CD4-positive, alpha-beta memory T cell (primary cell): ENCODE results near the gene MAPK11. TPM values are rescaled to one million over a fixed set of nuclear protein-coding genes. Genes with fewer than 3 reads are reported as not detected.

Experiments used
- CTCF ChIA-PET: fragments of 350-600 bp; sonication (Branson Sonifier 250); formaldehyde crosslinking; loops from one replicate; lab custom pipeline; 2021; ENCODE audit warnings: inconsistent platforms; ENCODE audit not compliant: partially characterized antibody; lab: Charles Lee
- POLR2A ChIA-PET: fragments of 350-600 bp; sonication (Branson Sonifier 250); formaldehyde crosslinking; loops from one replicate; lab custom pipeline; 2021; ENCODE audit not compliant: partially characterized antibody; lab: Charles Lee
- DNase-seq, 5 donors: peaks; one replicate each; pipeline versions ENCODE4 v3.0.0 to v3.0.0-alpha.2; 2020 to 2022; ENCODE audit warnings: mixed read lengths in 1 of 5
- H3K27ac ChIP-seq: one replicate; pipeline ENCODE4 v1.7.0; 2013; ENCODE audit warnings: low read depth, low read length
- H3K27me3 ChIP-seq: 2 replicates; pipeline ENCODE4 v1.7.0; 2013; ENCODE audit warnings: mild to moderate bottlenecking, low read length, moderate library complexity; ENCODE audit not compliant: insufficient read depth
- H3K36me3 ChIP-seq: 2 replicates; pipeline ENCODE4 v1.7.0; 2013; ENCODE audit warnings: mild to moderate bottlenecking, low read length, moderate library complexity; ENCODE audit not compliant: insufficient read depth
- H3K4me1 ChIP-seq: 2 replicates; pipeline ENCODE4 v1.7.0; 2013; ENCODE audit warnings: mild to moderate bottlenecking, low read length, moderate library complexity; ENCODE audit not compliant: insufficient read depth
- H3K4me3 ChIP-seq, 2 donors: one replicate each; pipeline ENCODE4 v1.7.0; 2013; ENCODE audit warnings: low read length in 2 of 2, mild to moderate bottlenecking in 1 of 2
- H3K9me3 ChIP-seq, 2 donors: one replicate each; pipeline ENCODE4 v1.7.0; 2013; ENCODE audit warnings: low read length in 2 of 2, control low read depth in 1 of 2; ENCODE audit not compliant: control insufficient read depth in 1 of 2
- H3K27ac Mint-ChIP-seq, 7 donors: one replicate each; pipeline ENCODE4 v1.8.0; 2020 to 2021; ENCODE audit warnings: mixed read lengths in 7 of 7, mild to moderate bottlenecking in 6 of 7, inconsistent platforms in 3 of 7, moderate library complexity in 3 of 7
- H3K27me3 Mint-ChIP-seq, 2 donors: one replicate each; pipeline ENCODE4 v1.8.0; 2020 to 2021; ENCODE audit warnings: mixed read lengths in 2 of 2
- H3K36me3 Mint-ChIP-seq, 2 donors: one replicate each; pipeline ENCODE4 v1.8.0; 2020 to 2021; ENCODE audit warnings: mixed read lengths in 2 of 2, inconsistent platforms in 1 of 2, mild to moderate bottlenecking in 1 of 2
- H3K4me1 Mint-ChIP-seq, 4 donors: one replicate each; pipeline ENCODE4 v1.8.0; 2020 to 2021; ENCODE audit warnings: mixed read lengths in 4 of 4, mild to moderate bottlenecking in 1 of 4
- H3K4me3 Mint-ChIP-seq, 8 donors: one replicate each; pipeline ENCODE4 v1.8.0; 2020 to 2021; ENCODE audit warnings: mixed read lengths in 8 of 8, mild to moderate bottlenecking in 7 of 8, moderate library complexity in 6 of 8, inconsistent platforms in 3 of 8
- H3K9me3 Mint-ChIP-seq, 8 donors: one replicate each; pipeline ENCODE4 v1.8.0; 2020 to 2021; ENCODE audit warnings: mixed read lengths in 8 of 8, mild to moderate bottlenecking in 5 of 8, inconsistent platforms in 3 of 8, moderate library complexity in 1 of 8
- intact Hi-C: fragments of 100-400 bp; cut with micrococcal nuclease; formaldehyde crosslinking; loops from one replicate; pipeline ENCODE4 v1.15.1; 2023
- polyA plus RNA-seq, 2 donors: library from polyadenylated mRNA; unstranded; fragments of 300-500 nt; fragmentation: Illumina TruSeq; gene quantifications; one replicate each; pipeline ENCODE4 v1.2.3, GENCODE V29; 2021
- total RNA-seq, 2 experiments: library from RNA; stranded (reverse); gene quantifications; one replicate each; pipeline ENCODE4 v1.2.3, GENCODE V29; 2021

Gene MAPK11
- total RNA-seq: 1 to 10 TPM; 1.6 to 1.7 TPM
- polyA plus RNA-seq: under 1 TPM; 0.10 to 0.54 TPM

DNA sequence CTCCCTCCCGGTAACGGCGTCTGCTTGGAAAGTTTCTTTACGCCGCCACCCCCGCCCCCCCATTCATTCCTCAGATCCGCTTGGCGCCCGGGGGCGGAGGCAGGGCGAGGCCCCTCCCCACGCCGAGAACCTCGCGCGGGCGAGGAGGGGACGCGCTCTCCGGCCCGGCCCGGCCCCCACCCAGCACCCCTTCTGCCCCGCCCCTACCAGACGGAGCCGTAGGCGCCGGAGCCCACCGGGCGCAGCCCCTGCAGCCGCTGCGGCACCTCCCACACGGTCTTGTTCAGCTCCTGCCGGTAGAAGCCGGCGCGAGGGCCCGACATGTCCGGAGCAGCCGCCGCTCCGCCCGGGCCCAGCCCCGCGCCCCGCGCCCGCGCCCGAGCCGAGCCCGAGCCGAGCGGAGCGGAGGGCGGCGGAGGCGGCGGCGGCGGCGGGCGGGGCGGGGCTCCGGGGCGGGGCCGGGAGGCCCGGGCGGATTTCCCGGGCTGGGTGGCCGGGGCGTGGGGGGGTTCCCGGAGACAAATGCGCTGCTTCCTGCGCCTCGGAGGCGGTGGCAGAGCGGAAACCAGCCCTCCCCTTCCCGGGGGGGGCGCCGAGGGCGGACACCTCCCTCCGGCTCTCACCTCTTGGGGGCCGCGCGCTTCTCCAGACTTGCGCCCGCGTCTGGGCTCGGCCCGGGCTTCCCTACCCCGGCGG lies at the start of gene MAPK11:
Gene MAPK11, minus strand, starts transcription at position 411 of the 696 bp plus-strand sequence. Its CDS starts 88 bp downstream, at position 323.
- Histone ChIP-seq H3K27me3 (no peaks in the 10 kb centered on the region), H3K4me3 (peak within 1 kb of the TSS; percentile 42 to 64), H3K27ac (peak within 1 kb of the TSS; percentile 33), H3K4me1 (peaks cover 30% of the 10 kb centered on the region), H3K36me3 (no peaks in the 10 kb centered on the region), H3K9me3 (no peaks in the 10 kb centered on the region)
- H3K4me3 Mint-ChIP-seq: peak within 1 kb of the TSS; percentile 64 to 83 (median 74)
- no peaks in the 10 kb centered on the region for H3K9me3 Mint-ChIP-seq
- H3K36me3 Mint-ChIP-seq: no peaks in the 10 kb centered on the region
- peak in 4 of 5 donors; percentile 75 to 80 (median 78) for DNase-seq
- peak within 1 kb of the TSS in 4 of 7 donors; percentile 19 to 76 (median 70) for H3K27ac Mint-ChIP-seq
- CTCF ChIA-PET: no interaction called here
- peaks cover 0 to 2% of the 10 kb centered on the region in 2 donors for H3K27me3 Mint-ChIP-seq
- peaks cover 1 to 24% (median 10%) of the 10 kb centered on the region in 4 donors for H3K4me1 Mint-ChIP-seq
- intact Hi-C loops: loop anchor here (1.0 to 5.0 kb wide), 5 partner anchors 18 to 351 kb away; partner anchors contain the start of genes DENND6B and TUBGCP6
- POLR2A ChIA-PET: interaction anchor here (0.6 to 4.6 kb wide), 5 partner anchors 19 to 351 kb away, joined by 3 to 26 read pairs (median 4); partner anchors contain the start of genes HDAC10 and TUBGCP6

DNA sequence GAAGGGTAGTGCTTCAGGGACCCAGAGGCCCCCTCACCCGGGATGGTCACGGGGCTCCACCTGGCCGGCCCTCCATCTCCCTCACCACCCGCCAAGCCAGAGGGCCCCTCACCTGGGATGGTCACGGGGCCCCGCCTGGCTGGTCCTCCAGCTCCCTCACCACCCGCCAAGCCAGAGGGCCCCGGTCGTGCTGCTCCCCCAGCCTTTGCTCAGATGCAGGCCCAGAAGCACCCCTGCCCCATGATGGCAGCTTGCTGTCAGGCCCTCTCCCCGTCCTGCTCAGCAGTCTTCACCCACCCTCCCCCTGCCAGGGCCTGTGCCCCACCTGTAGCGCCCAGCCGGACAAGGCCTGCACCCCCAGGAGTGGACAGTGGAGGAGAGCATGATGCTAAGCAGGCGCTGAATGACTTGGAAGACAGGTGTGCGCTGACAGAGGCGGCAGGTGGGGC lies 49.3 kb upstream of the MAPK11 start:
- ChIA-PET CTCF (no interaction called here), POLR2A (no interaction called here)
- intact Hi-C loops: no loop called here
- Mint-ChIP-seq H3K4me1 (peaks cover 2 to 8% (median 5%) of the 10 kb centered on the region in 4 donors), H3K9me3 (no peaks in the 10 kb centered on the region), H3K4me3 (peak overlapping the region in 1 of 8 donors; percentile 25), H3K27ac (no peak overlapping the region), H3K27me3 (no peaks in the 10 kb centered on the region), H3K36me3 (no peaks in the 10 kb centered on the region)
- H3K27me3 ChIP-seq: no peaks in the 10 kb centered on the region
- peak in 1 of 5 donors; percentile 27 for DNase-seq
- peaks cover 9% of the 10 kb centered on the region for H3K4me1 ChIP-seq
- H3K9me3 ChIP-seq: no peaks in the 10 kb centered on the region
- no peak overlapping the region for H3K27ac ChIP-seq
- no peaks in the 10 kb centered on the region for H3K36me3 ChIP-seq
- no peak overlapping the region for H3K4me3 ChIP-seq

DNA sequence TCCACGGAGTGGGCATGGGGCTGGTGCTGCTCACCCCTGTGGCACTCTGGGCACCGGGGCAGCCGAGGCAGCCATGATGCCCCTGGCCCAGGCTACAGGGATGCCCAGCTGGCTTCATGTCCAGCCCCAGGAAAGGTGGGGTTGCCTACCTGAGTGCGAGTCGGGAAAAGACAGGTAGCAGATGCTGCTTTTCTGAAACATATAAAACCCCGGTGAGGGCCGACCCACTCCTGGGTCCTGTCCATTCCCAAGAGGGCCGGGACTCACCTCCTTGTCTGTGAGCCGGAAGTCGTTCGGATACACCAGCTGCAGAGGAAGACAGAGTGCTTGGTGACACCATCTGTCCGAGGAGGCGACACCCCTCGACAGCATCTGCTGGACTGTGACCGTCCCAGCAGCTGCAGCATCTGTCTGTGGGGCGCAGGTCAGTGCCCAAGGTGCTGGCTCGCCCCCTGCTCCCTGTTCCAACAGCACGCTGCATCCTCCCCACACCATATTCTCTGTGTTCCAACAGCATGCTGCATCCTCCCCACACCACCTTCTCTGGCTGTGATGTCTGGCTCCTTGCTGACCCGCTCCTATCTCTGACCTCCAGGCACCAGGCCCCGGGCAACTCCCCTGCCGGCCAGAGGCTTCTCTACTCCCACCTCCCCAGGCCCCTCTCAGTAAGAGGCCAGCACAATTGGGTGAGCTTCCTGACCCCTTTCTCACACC lies 48.7 kb upstream of the MAPK11 start:
- Mint-ChIP-seq H3K4me1 (peaks cover 6 to 15% (median 10%) of the 10 kb centered on the region in 4 donors), H3K27me3 (no peaks in the 10 kb centered on the region), H3K36me3 (no peaks in the 10 kb centered on the region), H3K9me3 (no peaks in the 10 kb centered on the region), H3K4me3 (peak overlapping the region in 1 of 8 donors; percentile 25), H3K27ac (peak overlapping the region in 1 of 7 donors; percentile 13)
- DNase-seq: peak in 1 of 5 donors; percentile 29
- intact Hi-C loops: no loop called here
- H3K36me3 ChIP-seq: no peaks in the 10 kb centered on the region
- no peak overlapping the region for H3K27ac ChIP-seq
- peaks cover 16% of the 10 kb centered on the region for H3K4me1 ChIP-seq
- H3K4me3 ChIP-seq: no peak overlapping the region
- POLR2A ChIA-PET: no interaction called here
- CTCF ChIA-PET: no interaction called here
- no peaks in the 10 kb centered on the region for H3K27me3 ChIP-seq
- no peaks in the 10 kb centered on the region for H3K9me3 ChIP-seq

DNA sequence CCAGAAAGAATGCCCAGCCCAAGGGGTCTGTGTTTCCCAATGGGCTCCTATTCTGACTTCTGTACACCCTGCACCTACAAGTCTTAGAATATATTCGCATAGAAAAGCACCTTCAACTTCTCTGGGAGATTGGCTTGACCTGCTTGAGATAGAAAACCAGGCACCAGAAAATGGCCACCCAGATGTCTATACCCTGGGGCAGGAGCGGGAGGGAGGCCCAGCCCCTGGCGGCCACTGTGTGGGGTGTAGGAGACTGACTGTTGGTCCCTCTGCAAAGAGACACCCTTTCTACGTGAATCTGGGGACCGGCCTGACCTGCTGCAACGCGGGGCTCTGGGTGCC lies 48.1 kb upstream of the MAPK11 start:
- peaks cover 6 to 18% (median 12%) of the 10 kb centered on the region in 4 donors for H3K4me1 Mint-ChIP-seq
- H3K27me3 Mint-ChIP-seq: no peaks in the 10 kb centered on the region
- H3K9me3 Mint-ChIP-seq: no peaks in the 10 kb centered on the region
- H3K4me1 ChIP-seq: peaks cover 19% of the 10 kb centered on the region
- H3K9me3 ChIP-seq: no peaks in the 10 kb centered on the region
- no peak overlapping the region for H3K4me3 ChIP-seq
- CTCF ChIA-PET: no interaction called here
- H3K36me3 ChIP-seq: no peaks in the 10 kb centered on the region
- H3K36me3 Mint-ChIP-seq: no peaks in the 10 kb centered on the region
- no peak overlapping the region for H3K27ac Mint-ChIP-seq
- POLR2A ChIA-PET: no interaction called here
- intact Hi-C loops: no loop called here
- H3K4me3 Mint-ChIP-seq: no peak overlapping the region
- no peak for DNase-seq
- no peak overlapping the region for H3K27ac ChIP-seq
- H3K27me3 ChIP-seq: no peaks in the 10 kb centered on the region

DNA sequence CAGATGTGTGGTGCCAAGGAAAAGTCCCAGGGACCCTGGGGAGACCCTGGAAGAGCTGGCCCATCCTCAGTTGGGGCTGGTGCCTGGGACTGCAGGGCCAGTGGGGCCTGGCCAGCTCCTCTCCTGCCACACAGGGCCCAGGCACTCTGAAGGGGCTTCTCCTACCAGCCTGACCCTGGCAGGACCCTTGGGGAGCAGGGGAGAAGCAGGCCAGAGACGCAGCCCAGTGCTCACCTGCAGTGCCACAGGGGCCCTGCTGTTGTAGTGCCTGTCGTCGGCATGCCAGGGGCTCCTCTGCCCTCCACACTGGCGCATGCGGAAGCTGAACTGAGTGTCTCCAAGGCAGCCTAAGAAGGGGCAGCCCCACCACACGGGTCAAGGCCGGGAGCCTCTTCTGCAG lies 47.5 kb upstream of the MAPK11 start:
- H3K27ac Mint-ChIP-seq: peak overlapping the region in 1 of 7 donors; percentile 15
- peaks cover 6 to 18% (median 12%) of the 10 kb centered on the region in 4 donors for H3K4me1 Mint-ChIP-seq
- no peaks in the 10 kb centered on the region for H3K27me3 Mint-ChIP-seq
- Histone ChIP-seq H3K4me3 (no peak overlapping the region), H3K4me1 (peaks cover 19% of the 10 kb centered on the region), H3K36me3 (no peaks in the 10 kb centered on the region), H3K27ac (no peak overlapping the region), H3K27me3 (no peaks in the 10 kb centered on the region), H3K9me3 (no peaks in the 10 kb centered on the region)
- no peaks in the 10 kb centered on the region for H3K9me3 Mint-ChIP-seq
- no peak overlapping the region for H3K4me3 Mint-ChIP-seq
- intact Hi-C loops: no loop called here
- ChIA-PET CTCF (interaction anchor here (1.0 kb wide), 1 partner anchor 9 kb away, joined by 3 read pairs; the partner anchor contains the start of gene DENND6B), POLR2A (no interaction called here)
- peak in 1 of 5 donors; percentile 9 for DNase-seq
- no peaks in the 10 kb centered on the region for H3K36me3 Mint-ChIP-seq

DNA sequence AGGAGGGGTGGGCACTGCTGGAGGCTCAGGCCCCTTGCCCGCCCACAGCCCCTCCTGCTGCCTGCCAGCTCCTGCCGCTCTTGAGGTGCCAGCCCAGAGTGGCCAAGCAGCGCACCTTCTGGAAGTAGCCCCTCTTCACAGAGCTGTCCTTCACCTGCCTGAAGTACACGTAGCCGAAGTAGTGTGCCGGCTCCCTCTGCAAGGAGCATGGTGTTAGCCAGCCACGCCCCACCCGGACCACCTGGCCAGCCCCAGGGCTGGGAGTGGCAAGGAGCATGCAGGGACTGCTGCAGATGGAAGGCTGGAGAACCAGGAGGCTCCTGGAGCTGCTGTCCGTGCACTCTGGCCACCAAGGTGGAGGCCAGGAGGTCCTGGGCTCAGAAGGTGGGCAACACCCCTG lies 47.0 kb upstream of the MAPK11 start:
- Histone ChIP-seq H3K27me3 (no peaks in the 10 kb centered on the region), H3K36me3 (no peaks in the 10 kb centered on the region), H3K9me3 (no peaks in the 10 kb centered on the region), H3K4me1 (peaks cover 19% of the 10 kb centered on the region), H3K4me3 (no peak overlapping the region), H3K27ac (no peak overlapping the region)
- ChIA-PET CTCF (interaction anchor here (1.0 kb wide), 1 partner anchor 9 kb away, joined by 3 read pairs; the partner anchor contains the start of gene DENND6B), POLR2A (no interaction called here)
- Mint-ChIP-seq H3K4me1 (peaks cover 6 to 18% (median 12%) of the 10 kb centered on the region in 4 donors), H3K27me3 (no peaks in the 10 kb centered on the region), H3K36me3 (no peaks in the 10 kb centered on the region), H3K9me3 (no peaks in the 10 kb centered on the region), H3K4me3 (no peak overlapping the region), H3K27ac (peak overlapping the region in 1 of 7 donors; percentile 24)
- intact Hi-C loops: no loop called here
- DNase-seq: peak in 1 of 5 donors; percentile 26
